ENCODE data around the gene SMTNL2. TPM values are rescaled to one million over a fixed set of nuclear protein-coding genes. Genes with fewer than 3 reads are reported as not detected.
A peak's percentile ranks its signal among the peaks of the same experiment; 100 is the strongest.

Gene SMTNL2
- total RNA-seq, 6 experiments from 2014 or later, result 0.12 to 0.25 (median 0.14) TPM; not detected in 3

GRCh38 chr17:4548721-4549531 is 35.4 kb upstream of the SMTNL2 start:
- TF ChIP-seq, protein P1, sequence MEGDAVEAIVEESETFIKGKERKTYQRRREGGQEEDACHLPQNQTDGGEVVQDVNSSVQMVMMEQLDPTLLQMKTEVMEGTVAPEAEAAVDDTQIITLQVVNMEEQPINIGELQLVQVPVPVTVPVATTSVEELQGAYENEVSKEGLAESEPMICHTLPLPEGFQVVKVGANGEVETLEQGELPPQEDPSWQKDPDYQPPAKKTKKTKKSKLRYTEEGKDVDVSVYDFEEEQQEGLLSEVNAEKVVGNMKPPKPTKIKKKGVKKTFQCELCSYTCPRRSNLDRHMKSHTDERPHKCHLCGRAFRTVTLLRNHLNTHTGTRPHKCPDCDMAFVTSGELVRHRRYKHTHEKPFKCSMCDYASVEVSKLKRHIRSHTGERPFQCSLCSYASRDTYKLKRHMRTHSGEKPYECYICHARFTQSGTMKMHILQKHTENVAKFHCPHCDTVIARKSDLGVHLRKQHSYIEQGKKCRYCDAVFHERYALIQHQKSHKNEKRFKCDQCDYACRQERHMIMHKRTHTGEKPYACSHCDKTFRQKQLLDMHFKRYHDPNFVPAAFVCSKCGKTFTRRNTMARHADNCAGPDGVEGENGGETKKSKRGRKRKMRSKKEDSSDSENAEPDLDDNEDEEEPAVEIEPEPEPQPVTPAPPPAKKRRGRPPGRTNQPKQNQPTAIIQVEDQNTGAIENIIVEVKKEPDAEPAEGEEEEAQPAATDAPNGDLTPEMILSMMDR (IDR thresholded peaks at IDR 0.05), result no peak
- TF ChIP-seq POLR2A (IDR thresholded peaks at IDR 0.05), result no peak

DNA sequence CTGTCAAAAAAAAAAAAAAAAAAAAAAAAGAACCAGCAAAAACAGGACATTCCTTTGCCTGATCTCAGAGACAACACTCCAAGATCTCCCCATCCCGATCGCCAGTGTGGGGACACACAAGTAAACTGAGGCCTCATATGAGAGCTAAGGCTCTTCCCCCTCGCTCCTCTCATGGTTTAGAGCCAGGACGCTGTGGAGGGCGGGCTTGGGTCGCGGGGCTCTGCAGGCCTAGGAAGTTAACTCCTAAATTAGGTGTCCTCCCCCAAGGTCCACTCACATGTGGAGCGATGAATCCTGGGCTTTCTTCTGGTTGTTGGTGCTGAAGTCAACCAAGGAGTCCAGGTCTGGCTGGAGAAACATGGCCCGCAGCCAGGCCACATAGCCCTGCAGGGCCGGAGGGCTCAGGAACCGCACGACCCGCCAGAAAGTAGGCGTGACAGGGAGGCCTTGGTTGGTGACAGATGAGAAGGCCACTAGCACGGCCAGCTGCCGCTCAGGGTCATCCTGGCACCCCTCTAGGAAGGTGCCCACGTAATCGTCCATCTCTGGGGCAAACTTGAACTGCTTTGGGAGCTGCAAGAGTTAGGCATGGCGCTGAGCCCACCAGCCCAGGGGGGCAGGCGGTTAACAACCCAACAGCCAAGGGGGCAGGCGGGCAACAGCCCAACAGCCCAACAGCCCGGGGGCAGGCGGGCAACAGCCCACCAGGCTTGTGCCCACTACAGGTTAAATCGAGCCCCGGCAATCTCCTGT is 34.4 kb upstream of the SMTNL2 start:
- Histone ChIP-seq H3K4me3 (no peak overlapping the region), H3K27ac (no peak overlapping the region), H3K4me1 (peaks cover 0 to 9% (median 4%) of the 10 kb centered on the region in 4 donors), H3K36me3 (peaks cover 0 to 58% (median 20%) of the 10 kb centered on the region in 4 donors), H3K27me3 (no peaks in the 10 kb centered on the region), H3K9me3 (no peaks in the 10 kb centered on the region)
- 96% methylated on average over 3 of the region's 25 CpGs for WGBS (ENCODE audit: insufficient coverage, low coverage, low lambda C conversion rate, missing lambda C conversion rate)
- intact Hi-C loops (cut with DNase I), result loop anchor here in 1 of 2 donors (10.0 kb wide), 1 partner anchor 125 kb away; no protein-coding TSS in a partner anchor
- TF ChIP-seq, protein P1 (IDR thresholded peaks at IDR 0.05), result no peak
- TF ChIP-seq POLR2A (IDR thresholded peaks at IDR 0.05), result no peak
- DNase-seq (no peak), ATAC-seq (no peak)

More at GRCh38 chr17:4548721-4549531, 35.4 kb upstream of the SMTNL2 start:
- DNase-seq (peak in 1 of 3 donors; percentile 38), ATAC-seq (no peak)
- no peaks in the 10 kb centered on the region for H3K27me3 ChIP-seq
- no CpG with 5 or more reads among the region's 24 CpGs for WGBS (ENCODE audit: insufficient coverage, low coverage, low lambda C conversion rate, missing lambda C conversion rate)
- no peak overlapping the region for H3K4me3 ChIP-seq
- H3K9me3 ChIP-seq, result no peaks in the 10 kb centered on the region
- peaks cover 0 to 2% (median under 1%) of the 10 kb centered on the region in 4 donors for H3K4me1 ChIP-seq
- no peak overlapping the region for H3K27ac ChIP-seq
- intact Hi-C loops (cut with DNase I), result loop anchor here in 1 of 2 donors (10.0 kb wide), 1 partner anchor 124 kb away; no protein-coding TSS in a partner anchor
- H3K36me3 ChIP-seq, result peaks cover 0 to 67% (median 20%) of the 10 kb centered on the region in 4 donors

GRCh38 chr17:4550534-4551039 is 33.7 kb upstream of the SMTNL2 start:
- no peak overlapping the region for H3K27ac ChIP-seq
- ATAC-seq (no peak), DNase-seq (no peak)
- no peaks in the 10 kb centered on the region for H3K27me3 ChIP-seq
- TF ChIP-seq, protein P1 (IDR thresholded peaks at IDR 0.05), result no peak
- TF ChIP-seq POLR2A (IDR thresholded peaks at IDR 0.05), result no peak
- H3K9me3 ChIP-seq, result no peaks in the 10 kb centered on the region
- intact Hi-C loops (cut with DNase I), result no loop called here
- WGBS (ENCODE audit: insufficient coverage, low coverage, low lambda C conversion rate, missing lambda C conversion rate), result 86% methylated on average over 9 of the region's 16 CpGs
- H3K4me1 ChIP-seq, result peaks cover 0 to 9% (median 4%) of the 10 kb centered on the region in 4 donors
- no peak overlapping the region for H3K4me3 ChIP-seq
- peaks cover 0 to 58% (median 20%) of the 10 kb centered on the region in 4 donors for H3K36me3 ChIP-seq

DNA sequence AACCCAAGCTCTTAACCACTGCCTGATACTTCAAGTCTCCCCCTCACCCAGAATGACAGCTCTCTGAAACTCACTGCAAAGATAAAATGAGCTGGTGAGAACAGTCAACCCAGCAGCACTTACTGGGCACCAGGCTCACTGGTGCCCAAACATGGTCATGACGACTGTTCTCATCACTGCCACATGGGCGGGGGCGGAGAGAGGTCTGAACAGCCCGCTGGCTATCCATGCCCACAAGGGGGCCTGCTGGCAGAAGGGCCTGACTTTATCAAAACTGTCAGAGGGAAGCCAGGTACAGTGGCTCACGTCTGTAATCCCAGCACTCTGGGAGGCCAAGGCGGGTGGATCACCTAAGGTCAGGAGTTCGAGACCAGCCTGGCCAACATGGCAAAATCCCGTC is 33.2 kb upstream of the SMTNL2 start:
- no peak for ATAC-seq
- peak in 1 of 3 donors; percentile 24 for DNase-seq
- WGBS (ENCODE audit: insufficient coverage, low coverage, low lambda C conversion rate, missing lambda C conversion rate), result 100% methylated on average over 1 of the region's 8 CpGs

More for the DNA sequence above, 33.2 kb upstream of the SMTNL2 start:
- Histone ChIP-seq H3K4me3 (no peak overlapping the region), H3K36me3 (peaks cover 0 to 58% (median 20%) of the 10 kb centered on the region in 4 donors), H3K27me3 (no peaks in the 10 kb centered on the region), H3K4me1 (peaks cover 0 to 9% (median 4%) of the 10 kb centered on the region in 4 donors), H3K9me3 (no peaks in the 10 kb centered on the region), H3K27ac (no peak overlapping the region)
- intact Hi-C loops (cut with DNase I), result no loop called here
- no peak for TF ChIP-seq POLR2A (IDR thresholded peaks at IDR 0.05)
- TF ChIP-seq, protein P1 (IDR thresholded peaks at IDR 0.05), result no peak

All from right lobe of liver (tissue), 6 donors.